PC-3 (cell line): ENCODE results near the gene ATF7.

Experiments used
- CTCF ChIP-seq: fragments of 300-600 bp; sonication (generic); conservative IDR thresholded peaks from 2 replicates; pipeline ENCODE4 v1.5.1; 2017; ENCODE audit warnings: antibody characterized with exemption, low read depth, mild to moderate bottlenecking, low read length
- EZH2phosphoT487 ChIP-seq: fragments of 300-600 bp; sonication (generic); IDR thresholded peaks from 2 replicates; pipeline ENCODE4 v1.6.1; 2018; ENCODE audit warnings: mild to moderate bottlenecking, antibody characterized with exemption, low read length, borderline replicate concordance

- TF ChIP-seq CTCF (no peak), EZH2phosphoT487 (no peak)
These were observed 25.5 kb downstream of the ATF7 start for GRCh38 chr12:53600490-53601295.
